Thyroid gland (tissue), 4 donors: Measurements from ENCODE around the gene NHSL1.

Experiments
- POLR2A ChIP-seq, 2 donors: fragments of 450-650 bp; IDR thresholded peaks; one replicate each; pipeline ENCODE4 v1.6.1; 2017; ENCODE audit warnings: antibody characterized with exemption in 2 of 2, mild to moderate bottlenecking in 2 of 2, moderate library complexity in 1 of 2
- TF ChIP-seq, protein P1 (sequence below), 6 experiments: fragments of 200-600 bp in 3 of 6; fragments of 450-650 bp in 3 of 6; sonication (generic) in 3 of 6; IDR thresholded peaks; one replicate each; pipeline ENCODE4 v1.5.1; 2016 to 2019; ENCODE audit warnings: antibody characterized with exemption in 6 of 6, mild to moderate bottlenecking in 2 of 6, inconsistent platforms in 1 of 6, moderate library complexity in 1 of 6

DNA sequence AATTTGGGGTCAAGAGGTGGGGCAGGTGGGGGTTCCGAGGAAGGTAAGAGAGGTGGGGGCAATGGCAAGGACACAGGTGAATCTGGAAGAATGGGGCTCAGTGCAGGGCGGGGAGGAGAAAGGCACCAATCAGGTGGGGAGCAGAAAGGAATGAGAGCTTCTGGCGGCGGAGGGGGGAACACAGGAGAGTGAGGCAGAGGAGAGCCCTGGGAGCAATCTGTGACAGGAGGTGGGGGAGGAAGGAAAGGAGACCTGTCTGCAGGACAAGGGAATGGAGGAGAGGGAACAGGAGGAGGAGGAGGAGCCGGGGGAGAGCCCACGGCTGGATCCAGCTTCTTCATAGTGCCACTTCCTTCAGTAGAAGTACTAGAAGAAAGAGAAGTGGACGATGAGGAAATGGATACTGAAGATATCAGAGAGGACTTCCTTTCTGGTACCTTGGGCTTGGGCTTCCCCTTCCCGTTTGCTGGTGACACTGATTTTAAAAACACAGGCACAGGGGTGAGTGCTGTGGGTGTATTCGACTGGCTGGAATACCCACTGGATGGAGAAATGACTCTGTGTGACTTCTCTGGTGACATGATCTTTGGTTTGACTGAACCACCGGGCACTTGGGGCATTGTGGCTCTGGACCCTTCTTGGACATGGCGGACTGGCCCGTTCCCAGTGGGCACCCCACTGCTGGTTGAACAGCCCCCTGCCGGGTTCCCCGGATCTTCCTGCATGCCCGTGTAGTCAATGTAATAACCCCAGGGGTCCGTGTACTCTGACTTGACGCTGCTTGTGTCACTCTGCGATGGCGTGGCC lies 67.8 kb downstream of the NHSL1 start:
- TF ChIP-seq, protein P1, sequence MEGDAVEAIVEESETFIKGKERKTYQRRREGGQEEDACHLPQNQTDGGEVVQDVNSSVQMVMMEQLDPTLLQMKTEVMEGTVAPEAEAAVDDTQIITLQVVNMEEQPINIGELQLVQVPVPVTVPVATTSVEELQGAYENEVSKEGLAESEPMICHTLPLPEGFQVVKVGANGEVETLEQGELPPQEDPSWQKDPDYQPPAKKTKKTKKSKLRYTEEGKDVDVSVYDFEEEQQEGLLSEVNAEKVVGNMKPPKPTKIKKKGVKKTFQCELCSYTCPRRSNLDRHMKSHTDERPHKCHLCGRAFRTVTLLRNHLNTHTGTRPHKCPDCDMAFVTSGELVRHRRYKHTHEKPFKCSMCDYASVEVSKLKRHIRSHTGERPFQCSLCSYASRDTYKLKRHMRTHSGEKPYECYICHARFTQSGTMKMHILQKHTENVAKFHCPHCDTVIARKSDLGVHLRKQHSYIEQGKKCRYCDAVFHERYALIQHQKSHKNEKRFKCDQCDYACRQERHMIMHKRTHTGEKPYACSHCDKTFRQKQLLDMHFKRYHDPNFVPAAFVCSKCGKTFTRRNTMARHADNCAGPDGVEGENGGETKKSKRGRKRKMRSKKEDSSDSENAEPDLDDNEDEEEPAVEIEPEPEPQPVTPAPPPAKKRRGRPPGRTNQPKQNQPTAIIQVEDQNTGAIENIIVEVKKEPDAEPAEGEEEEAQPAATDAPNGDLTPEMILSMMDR (IDR thresholded peaks at IDR 0.05): no peak
- TF ChIP-seq POLR2A (IDR thresholded peaks at IDR 0.05): no peak
